Measurements from ENCODE around the gene GPBP1. TPM values are rescaled to one million over a fixed set of nuclear protein-coding genes. Genes with fewer than 3 reads are reported as not detected.
"Not testable (repeated sequence)": the region's sequence is repeated elsewhere in the genome, so short reads cannot be mapped to it uniquely, and the experiment has no call there.

The GPBP1 gene
- polyA plus RNA-seq, 3 donors = 134 to 163 (median 161) TPM

GRCh38 chr5:57246426-57246825 is 72.6 kb downstream of the GPBP1 start:
- DNase-seq (ENCODE audit: extremely low read depth in 1 of 11, low read depth in 9 of 11, low spot score in 4 of 11) = no peak

DNA sequence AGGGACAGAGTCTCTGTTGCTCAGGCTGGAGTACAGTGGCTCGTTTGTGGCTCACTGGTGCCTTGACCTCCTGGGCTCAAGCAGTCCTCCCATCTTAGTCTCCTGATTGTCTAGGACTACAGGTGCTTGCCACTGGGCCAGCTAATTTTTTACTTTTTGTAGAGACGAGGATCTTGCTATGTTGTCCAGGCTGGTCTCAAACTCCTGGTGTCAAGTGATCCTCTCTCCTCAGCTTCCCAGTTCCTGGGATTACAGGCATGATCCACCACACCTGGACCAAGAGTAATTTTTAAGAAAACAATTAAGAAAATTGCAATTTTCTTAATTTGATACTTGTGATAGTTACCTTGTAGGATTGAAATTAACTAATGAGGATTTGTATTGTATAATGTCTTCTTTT is 73.9 kb downstream of the GPBP1 start:
- DNase-seq (ENCODE audit: extremely low read depth in 1 of 11, low read depth in 9 of 11, low spot score in 4 of 11) = no peak

DNA sequence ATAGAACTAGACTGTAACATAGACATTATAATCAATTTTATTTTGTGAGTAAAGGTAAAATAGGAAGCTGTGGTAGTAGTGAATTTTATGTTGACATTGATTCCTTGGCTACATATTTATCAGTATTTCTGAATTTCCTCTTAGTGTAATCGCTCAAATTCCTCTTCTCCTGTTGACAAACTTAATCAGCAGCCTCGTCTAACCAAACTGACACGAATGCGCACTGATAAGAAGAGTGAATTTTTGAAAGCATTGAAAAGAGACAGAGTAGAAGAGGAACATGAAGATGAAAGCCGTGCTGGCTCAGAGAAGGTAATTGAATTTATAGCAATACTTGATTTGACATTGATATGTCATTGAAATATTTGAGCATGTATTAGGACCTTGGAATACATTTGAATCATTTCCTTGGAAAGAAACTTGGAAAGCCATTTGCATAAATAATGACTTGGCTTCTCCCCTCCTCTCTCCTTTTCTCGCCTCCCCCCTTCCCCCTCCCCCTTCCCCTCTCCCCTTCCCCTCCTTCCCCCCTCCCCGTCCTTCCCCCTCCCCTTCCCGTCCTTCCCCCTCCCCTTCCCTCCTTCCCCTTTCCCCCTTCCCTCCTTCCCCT is 75.5 kb downstream of the GPBP1 start:
- DNase-seq (ENCODE audit: extremely low read depth in 1 of 11, low read depth in 9 of 11, low spot score in 4 of 11) = no peak

GRCh38 chr5:57258052-57258451 is 84.2 kb downstream of the GPBP1 start:
- DNase-seq (ENCODE audit: extremely low read depth in 1 of 11, low read depth in 9 of 11, low spot score in 4 of 11) = no peak

DNA sequence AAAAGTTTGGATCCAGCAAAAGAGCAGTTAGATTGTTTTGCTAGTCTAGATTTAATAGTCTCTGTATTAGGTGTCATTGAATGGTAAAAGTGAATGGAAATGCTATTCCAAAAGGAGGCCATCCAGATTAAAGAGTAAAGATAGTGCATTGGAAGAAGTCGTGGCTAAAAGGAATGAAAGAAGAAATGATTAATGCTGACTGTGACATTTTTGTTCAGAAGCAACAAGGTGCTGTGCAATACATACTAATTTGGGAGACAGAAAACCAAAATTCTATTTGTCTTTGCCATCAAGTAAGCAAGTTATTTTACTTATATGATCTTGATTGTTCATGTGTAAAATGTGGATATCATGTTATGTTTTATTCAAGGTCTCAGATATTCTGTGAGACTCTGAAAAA is 85.1 kb downstream of the GPBP1 start:
- DNase-seq (ENCODE audit: extremely low read depth in 1 of 11, low read depth in 9 of 11, low spot score in 4 of 11) = no peak

GRCh38 chr5:57259704-57260103 is 85.8 kb downstream of the GPBP1 start:
- DNase-seq (ENCODE audit: extremely low read depth in 1 of 11, low read depth in 9 of 11, low spot score in 4 of 11) = no peak

DNA sequence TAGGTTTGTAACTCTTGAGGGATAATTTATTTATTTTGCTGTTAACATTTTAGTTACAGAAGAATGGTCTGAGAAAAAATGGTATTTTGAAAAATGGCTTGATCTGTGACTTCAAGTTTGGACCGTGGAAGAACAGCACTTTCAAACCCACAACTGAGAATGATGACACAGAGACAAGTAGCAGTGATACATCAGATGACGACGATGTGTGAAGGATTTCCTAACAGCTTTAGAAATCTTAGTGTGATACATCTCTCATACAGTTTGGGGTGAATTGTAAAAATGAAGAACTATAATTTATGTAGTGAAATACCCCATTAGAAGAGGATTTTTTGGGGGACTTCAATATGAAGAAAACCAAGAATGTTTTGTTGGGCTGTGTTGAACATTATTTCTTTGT is 88.7 kb downstream of the GPBP1 start:
- no peak for DNase-seq (ENCODE audit: extremely low read depth in 1 of 11, low read depth in 9 of 11, low spot score in 4 of 11)

DNA sequence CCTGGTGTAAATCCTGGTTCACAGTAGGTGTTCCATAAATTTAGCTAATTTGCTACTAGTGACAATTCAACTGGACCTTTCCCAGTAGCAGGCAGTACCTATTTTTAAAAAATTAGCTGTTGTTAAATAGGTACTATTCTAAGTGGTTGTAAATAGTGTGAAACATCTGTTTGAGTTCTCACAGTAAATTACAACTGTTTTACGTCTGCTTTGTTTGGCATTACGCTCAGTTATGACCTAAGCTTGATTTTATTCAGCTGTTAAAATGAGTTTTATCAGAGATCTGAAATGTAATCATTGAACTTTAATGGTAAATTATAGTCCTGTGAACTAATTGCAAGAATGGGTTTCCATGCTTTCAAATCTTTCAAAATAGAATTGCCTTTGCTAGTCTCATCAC is 93.9 kb downstream of the GPBP1 start:
- peak in 1 of 11 donors; percentile 9 for DNase-seq (ENCODE audit: extremely low read depth in 1 of 11, low read depth in 9 of 11, low spot score in 4 of 11)

DNA sequence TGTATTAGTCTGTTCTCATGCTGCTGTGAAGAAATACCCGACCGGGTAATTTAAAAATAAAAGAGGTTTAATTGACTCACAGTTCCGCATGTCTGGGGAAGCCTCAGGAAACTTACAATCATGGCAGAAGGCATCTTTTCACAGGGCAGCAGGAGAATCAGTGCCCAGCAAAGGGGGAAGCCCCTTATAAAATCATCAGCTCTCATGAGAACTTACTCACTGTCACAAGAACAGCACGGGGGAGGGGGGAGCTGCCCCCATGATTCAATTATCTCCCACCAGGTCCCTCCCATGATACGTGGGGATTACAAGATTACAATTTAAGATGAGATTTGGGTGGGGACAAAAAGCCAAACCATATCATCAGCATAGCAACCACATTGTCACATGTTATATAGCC is 102.5 kb downstream of the GPBP1 start:
- no peak for DNase-seq (ENCODE audit: extremely low read depth in 1 of 11, low read depth in 9 of 11, low spot score in 4 of 11)

GRCh38 chr5:57277085-57277484 is 103.2 kb downstream of the GPBP1 start:
- DNase-seq (ENCODE audit: extremely low read depth in 1 of 11, low read depth in 9 of 11, low spot score in 4 of 11) = no peak

DNA sequence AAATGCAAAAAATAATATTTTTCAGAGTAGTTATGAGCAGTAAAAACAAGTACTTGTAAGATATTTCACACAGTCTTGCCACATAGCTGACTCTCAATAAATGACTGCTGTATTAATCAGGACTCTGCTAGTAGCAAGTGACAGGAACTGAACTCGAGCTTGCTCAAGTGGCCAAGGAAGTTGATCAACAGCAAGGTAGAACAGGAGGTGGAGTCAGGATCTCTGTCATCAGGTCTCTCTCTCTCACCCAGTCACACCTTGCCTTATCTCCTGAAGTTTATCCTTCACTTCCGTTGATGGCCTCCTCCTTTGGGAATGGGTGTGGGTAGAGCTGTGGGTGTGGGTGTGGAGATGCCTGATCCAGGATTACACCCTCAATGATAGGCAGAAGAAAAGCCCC is 107.0 kb downstream of the GPBP1 start:
- no peak for DNase-seq (ENCODE audit: extremely low read depth in 1 of 11, low read depth in 9 of 11, low spot score in 4 of 11)

GRCh38 chr5:57285084-57285483 is 111.2 kb downstream of the GPBP1 start:
- not testable (repeated sequence) for DNase-seq (ENCODE audit: extremely low read depth in 1 of 11, low read depth in 9 of 11, low spot score in 4 of 11)

DNA sequence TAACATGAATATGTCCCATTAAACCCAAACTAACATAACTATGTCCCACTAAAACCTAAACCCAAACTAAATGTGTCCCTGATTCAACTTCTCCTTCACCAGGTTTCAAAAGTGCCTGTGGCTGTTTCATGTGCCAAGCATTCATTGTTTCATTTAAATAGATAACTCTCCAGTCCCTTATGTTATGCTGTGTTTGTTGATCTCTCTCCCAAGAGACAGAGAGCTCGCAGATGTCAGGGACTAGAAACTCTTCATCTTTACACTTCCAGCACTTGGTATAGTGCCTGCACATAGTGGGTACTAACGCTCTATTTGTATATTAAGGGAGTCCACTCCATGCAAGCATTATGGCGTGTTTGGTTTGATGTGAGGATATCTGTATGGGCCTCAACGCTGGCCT is 118.0 kb downstream of the GPBP1 start:
- no peak for DNase-seq (ENCODE audit: extremely low read depth in 1 of 11, low read depth in 9 of 11, low spot score in 4 of 11)

DNA sequence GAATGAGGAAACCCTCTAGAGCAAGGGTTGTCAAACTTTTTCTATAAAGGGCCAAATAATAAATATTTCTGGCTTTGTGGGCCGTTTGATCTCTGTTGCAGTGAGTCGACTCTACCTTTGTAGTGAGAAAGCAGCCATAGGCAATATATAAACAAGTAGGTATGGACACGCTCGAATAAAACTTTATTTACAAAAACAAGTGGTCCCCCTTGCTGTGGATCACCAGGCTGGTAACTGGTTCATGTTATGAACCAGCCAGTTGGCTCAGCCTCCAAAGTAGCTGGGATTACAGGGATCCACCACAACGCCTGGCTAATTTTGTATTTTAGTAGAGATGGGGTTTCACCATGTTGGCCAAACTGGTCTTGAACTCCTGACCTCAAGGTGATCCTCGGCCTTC is 118.5 kb downstream of the GPBP1 start:
- DNase-seq (ENCODE audit: extremely low read depth in 1 of 11, low read depth in 9 of 11, low spot score in 4 of 11) = no peak

- peak; percentile 56 to 88 (median 81) for DNase-seq (ENCODE audit: extremely low read depth in 1 of 11, low read depth in 9 of 11, low spot score in 4 of 11)
Measured at GRCh38 chr5:57298295-57298984, 124.6 kb downstream of the GPBP1 start.

- peak; percentile 63 to 88 (median 78) for DNase-seq (ENCODE audit: extremely low read depth in 1 of 11, low read depth in 9 of 11, low spot score in 4 of 11)
Measured at GRCh38 chr5:57298985-57299491, 125.2 kb downstream of the GPBP1 start.

DNA sequence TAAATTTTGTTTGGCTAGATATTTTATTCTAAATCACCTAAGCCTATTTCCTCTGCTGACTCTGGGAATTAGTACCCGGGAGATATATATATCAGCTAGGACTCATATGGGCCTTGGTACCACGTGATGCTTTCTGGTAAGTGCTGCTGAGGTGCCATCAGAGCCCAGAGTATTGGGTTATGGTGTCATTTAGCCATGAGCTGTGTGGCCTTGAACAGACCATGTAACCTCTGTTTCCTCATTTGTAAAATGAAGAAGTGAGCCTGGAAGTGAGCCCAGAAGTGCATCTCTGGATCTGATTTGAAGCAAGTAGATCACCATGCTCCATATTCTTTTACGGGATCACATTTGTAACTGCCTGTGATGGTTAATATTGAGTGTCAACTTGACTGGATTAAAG is 126.1 kb downstream of the GPBP1 start:
- no peak for DNase-seq (ENCODE audit: extremely low read depth in 1 of 11, low read depth in 9 of 11, low spot score in 4 of 11)

- no peak for DNase-seq (ENCODE audit: extremely low read depth in 1 of 11, low read depth in 9 of 11, low spot score in 4 of 11)
Measured at GRCh38 chr5:57302164-57302563, 128.3 kb downstream of the GPBP1 start.

DNA sequence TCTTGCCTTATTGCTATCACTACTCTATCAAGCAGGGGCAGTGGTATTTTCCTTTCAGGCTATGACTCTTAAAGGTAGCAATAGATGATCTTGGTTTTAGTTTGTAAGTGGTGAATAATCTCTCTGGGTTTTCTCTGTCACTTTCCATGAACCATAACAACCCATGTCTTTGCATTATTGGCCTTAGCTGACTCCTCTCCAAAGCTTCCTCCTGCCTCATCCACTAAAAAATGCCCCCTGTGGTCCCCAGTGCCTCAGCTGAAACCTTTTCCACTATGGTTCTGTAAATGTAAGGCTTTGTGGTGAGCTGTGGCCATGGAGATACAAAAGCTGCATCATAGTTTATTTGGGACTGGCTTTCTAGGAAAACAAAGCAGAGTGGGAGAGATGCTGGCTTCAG is 128.8 kb downstream of the GPBP1 start:
- DNase-seq (ENCODE audit: extremely low read depth in 1 of 11, low read depth in 9 of 11, low spot score in 4 of 11) = no peak

DNA sequence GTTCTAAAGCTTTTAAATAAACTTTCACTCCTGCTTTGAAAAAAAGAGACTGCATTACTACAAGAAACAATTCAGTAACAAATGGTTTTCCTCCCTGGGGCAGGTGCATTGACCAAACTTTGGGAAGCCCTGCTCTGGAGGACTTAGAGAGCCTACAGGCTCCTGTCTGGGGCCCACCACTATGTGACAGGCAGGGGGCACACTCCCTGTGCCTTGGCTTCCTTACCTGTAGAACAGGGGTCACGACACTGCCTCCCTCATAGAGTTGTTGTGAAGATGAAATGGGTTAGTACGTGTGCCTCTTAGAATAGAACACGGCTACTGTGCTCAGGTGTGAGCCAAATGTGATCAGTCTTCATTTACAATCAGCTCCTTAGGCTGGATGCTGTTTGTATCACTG is 130.1 kb downstream of the GPBP1 start:
- no peak for DNase-seq (ENCODE audit: extremely low read depth in 1 of 11, low read depth in 9 of 11, low spot score in 4 of 11)

DNA sequence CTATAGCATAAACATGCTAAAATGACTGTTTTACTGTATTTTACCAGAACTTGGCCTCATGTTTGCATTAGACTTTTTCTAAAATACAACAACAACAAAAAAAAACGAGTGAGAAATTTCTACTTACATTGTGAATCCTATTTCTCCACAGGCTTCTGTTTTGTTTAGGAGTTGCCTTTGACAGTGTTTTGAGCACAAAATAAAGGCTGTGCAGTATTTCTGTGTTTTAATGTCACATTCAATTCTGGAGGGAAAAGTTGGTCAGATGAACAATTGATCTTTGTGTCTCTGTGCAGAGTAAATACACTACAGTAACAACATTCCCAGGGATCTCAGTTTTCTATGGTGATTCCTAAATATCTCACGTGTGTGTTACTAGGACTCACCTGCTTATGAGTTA is 131.1 kb downstream of the GPBP1 start:
- no peak for DNase-seq (ENCODE audit: extremely low read depth in 1 of 11, low read depth in 9 of 11, low spot score in 4 of 11)
